ENCODE results near the gene CDK1. TPM values are rescaled to one million over a fixed set of nuclear protein-coding genes. Genes with fewer than 3 reads are reported as not detected.
A peak's percentile ranks its signal among the peaks of the same experiment; 100 is the strongest.

CDK1 gene
- total and polyA plus RNA-seq, 7 experiments from 2014 or later, result 0.15 to 90.7 (median 1.1) TPM

DNA sequence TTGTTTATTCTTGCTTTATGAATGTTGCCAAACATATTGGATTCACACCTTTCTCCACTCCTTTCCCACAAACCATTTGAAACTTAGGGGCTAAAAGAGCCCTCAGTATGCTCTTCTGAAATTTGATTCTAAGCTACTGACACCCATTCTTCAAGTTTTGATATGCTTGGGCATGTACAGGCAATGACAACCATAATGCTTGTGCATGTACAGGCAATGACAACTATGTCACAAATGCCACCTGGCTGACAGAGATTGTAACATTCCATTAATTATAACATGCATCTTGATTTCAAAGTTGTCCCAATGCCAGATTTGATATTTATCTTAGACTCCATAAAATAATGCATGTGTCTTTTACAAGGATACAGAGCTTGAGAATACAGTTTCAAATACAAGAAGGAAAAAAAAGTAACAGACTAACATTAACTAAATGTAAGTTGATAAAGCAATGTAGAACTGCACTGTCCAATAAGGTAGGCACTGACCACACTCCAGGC is 17.5 kb upstream of the CDK1 start:
- H3K4me1 ChIP-seq (ENCODE audit: control insufficient read depth in 2 of 2, insufficient read depth in 2 of 2, low read length in 2 of 2), result no peaks in the 10 kb centered on the region
- ATAC-seq (no peak), DNase-seq (no peak)
- no peak overlapping the region for H3K27ac ChIP-seq (ENCODE audit: low read depth, low read length)
- Mint-ChIP-seq H3K9me3 (peaks cover 0 to 3% (median 0%) of the 10 kb centered on the region in 11 donors), H3K27me3 (peaks cover 8 to 18% (median 9%) of the 10 kb centered on the region in 5 donors), H3K4me1 (peaks cover 0 to 6% (median 0%) of the 10 kb centered on the region in 7 donors), H3K27ac (no peak overlapping the region), H3K36me3 (peaks cover 2 to 6% (median 5%) of the 10 kb centered on the region in 5 donors), H3K4me3 (no peak overlapping the region)
- H3K4me3 ChIP-seq (ENCODE audit: low read length), result no peak overlapping the region
- H3K9me3 ChIP-seq (ENCODE audit: control insufficient read depth in 2 of 3, low read length in 3 of 3), result no peaks in the 10 kb centered on the region
- no peaks in the 10 kb centered on the region for H3K36me3 ChIP-seq (ENCODE audit: control insufficient read depth in 2 of 3, insufficient read depth in 3 of 3, low read length in 3 of 3)
- ChIA-PET CTCF (interaction anchor here (1.1 kb wide), 1 partner anchor 8 kb away, joined by 3 read pairs; no protein-coding TSS in a partner anchor), POLR2A (interaction anchor here (0.6 kb wide), 1 partner anchor 131 kb away, joined by 3 read pairs; no protein-coding TSS in a partner anchor)
- no peaks in the 10 kb centered on the region for H3K27me3 ChIP-seq (ENCODE audit: control insufficient read depth in 2 of 2, insufficient read depth in 2 of 2, low read length in 2 of 2)
- intact Hi-C loops (cut with micrococcal nuclease), result loop anchor here in 1 of 2 donors (10.0 kb wide), 2 partner anchors 526 to 1136 kb away; no protein-coding TSS in a partner anchor

DNA sequence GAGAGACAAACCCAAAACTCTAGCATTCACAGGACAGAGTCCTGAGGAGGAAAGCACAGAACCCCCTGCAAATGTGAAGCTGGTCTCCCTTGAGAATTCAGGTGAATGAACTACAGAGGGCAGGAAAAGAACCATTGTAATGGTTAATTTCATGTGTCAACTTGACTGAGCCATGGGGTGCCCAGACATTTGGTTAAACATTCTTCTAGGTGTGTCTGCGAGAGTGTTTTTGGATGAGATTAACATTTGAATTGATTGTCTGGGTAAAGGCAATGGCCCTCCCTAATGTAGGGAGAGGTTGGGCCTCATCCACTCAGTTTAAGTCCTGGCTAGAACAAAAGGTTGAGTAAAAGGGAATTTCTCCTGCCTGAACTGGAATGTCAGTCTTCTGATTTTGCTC is 15.7 kb upstream of the CDK1 start:
- Mint-ChIP-seq H3K27me3 (peaks cover 0 to 5% (median under 1%) of the 10 kb centered on the region in 5 donors), H3K9me3 (peaks cover 0 to 2% (median 0%) of the 10 kb centered on the region in 11 donors), H3K36me3 (peaks cover 0 to 4% (median 0%) of the 10 kb centered on the region in 5 donors), H3K4me3 (no peak overlapping the region), H3K4me1 (peaks cover 0 to 12% (median 9%) of the 10 kb centered on the region in 7 donors), H3K27ac (no peak overlapping the region)
- H3K4me3 ChIP-seq (ENCODE audit: low read length), result no peak overlapping the region
- ChIA-PET CTCF (no interaction called here), POLR2A (no interaction called here)
- no peaks in the 10 kb centered on the region for H3K9me3 ChIP-seq (ENCODE audit: control insufficient read depth in 2 of 3, low read length in 3 of 3)
- intact Hi-C loops (cut with micrococcal nuclease), result loop anchor here in 1 of 2 donors (10.0 kb wide), 2 partner anchors 528 to 1138 kb away; no protein-coding TSS in a partner anchor
- no peaks in the 10 kb centered on the region for H3K36me3 ChIP-seq (ENCODE audit: control insufficient read depth in 2 of 3, insufficient read depth in 3 of 3, low read length in 3 of 3)
- H3K4me1 ChIP-seq (ENCODE audit: control insufficient read depth in 2 of 2, insufficient read depth in 2 of 2, low read length in 2 of 2), result no peaks in the 10 kb centered on the region
- DNase-seq, result no peak
- no peak for ATAC-seq
- no peaks in the 10 kb centered on the region for H3K27me3 ChIP-seq (ENCODE audit: control insufficient read depth in 2 of 2, insufficient read depth in 2 of 2, low read length in 2 of 2)
- no peak overlapping the region for H3K27ac ChIP-seq (ENCODE audit: low read depth, low read length)

DNA sequence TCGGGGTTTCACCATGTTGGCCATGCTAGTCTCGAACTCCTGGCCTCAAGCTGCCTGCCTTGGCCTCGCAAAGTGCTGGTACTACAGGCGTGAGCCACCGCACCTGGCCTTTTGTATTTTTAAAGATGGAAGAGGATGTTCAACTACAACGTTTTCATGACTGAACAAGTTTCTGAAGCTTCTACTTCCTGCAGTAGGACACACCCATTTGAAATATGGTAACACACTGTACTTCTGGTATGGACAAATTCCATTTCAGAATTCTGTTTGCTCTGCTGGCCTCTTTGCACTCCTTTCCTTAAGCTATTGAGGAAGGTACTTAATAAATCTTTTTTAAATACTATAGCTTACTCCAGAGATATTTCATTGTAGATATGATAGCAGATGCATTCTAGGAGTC is 10.9 kb upstream of the CDK1 start:
- POLR2A ChIA-PET, result interaction anchor here (1.0 kb wide), 1 partner anchor 10 kb away, joined by 3 read pairs; no protein-coding TSS in a partner anchor
- DNase-seq, result no peak
- H3K9me3 ChIP-seq (ENCODE audit: control insufficient read depth in 2 of 3, low read length in 3 of 3), result no peaks in the 10 kb centered on the region
- no peak overlapping the region for H3K27ac ChIP-seq (ENCODE audit: low read depth, low read length)
- H3K27ac Mint-ChIP-seq, result peak overlapping the region in 3 of 9 donors; percentile 36 to 68 (median 63)
- H3K4me3 ChIP-seq (ENCODE audit: low read length), result no peak overlapping the region
- peaks cover 0 to 20% (median 14%) of the 10 kb centered on the region in 7 donors for H3K4me1 Mint-ChIP-seq
- H3K27me3 ChIP-seq (ENCODE audit: control insufficient read depth in 2 of 2, insufficient read depth in 2 of 2, low read length in 2 of 2), result no peaks in the 10 kb centered on the region
- intact Hi-C loops (cut with micrococcal nuclease), result loop anchor here in 1 of 2 donors (2.0 to 10.0 kb wide), 3 partner anchors 533 to 1143 kb away; no protein-coding TSS in a partner anchor
- H3K9me3 Mint-ChIP-seq, result no peaks in the 10 kb centered on the region
- H3K36me3 ChIP-seq (ENCODE audit: control insufficient read depth in 2 of 3, insufficient read depth in 3 of 3, low read length in 3 of 3), result no peaks in the 10 kb centered on the region
- peaks cover 0 to 6% (median 0%) of the 10 kb centered on the region in 5 donors for H3K27me3 Mint-ChIP-seq
- H3K36me3 Mint-ChIP-seq, result peaks cover 0 to 4% (median 0%) of the 10 kb centered on the region in 5 donors
- H3K4me3 Mint-ChIP-seq, result no peak overlapping the region
- no peak for ATAC-seq
- CTCF ChIA-PET, result interaction anchor here (0.5 to 0.8 kb wide), 3 partner anchors 9 to 322 kb away, joined by 3 to 4 read pairs (median 3); no protein-coding TSS in a partner anchor
- H3K4me1 ChIP-seq (ENCODE audit: control insufficient read depth in 2 of 2, insufficient read depth in 2 of 2, low read length in 2 of 2), result no peaks in the 10 kb centered on the region

DNA sequence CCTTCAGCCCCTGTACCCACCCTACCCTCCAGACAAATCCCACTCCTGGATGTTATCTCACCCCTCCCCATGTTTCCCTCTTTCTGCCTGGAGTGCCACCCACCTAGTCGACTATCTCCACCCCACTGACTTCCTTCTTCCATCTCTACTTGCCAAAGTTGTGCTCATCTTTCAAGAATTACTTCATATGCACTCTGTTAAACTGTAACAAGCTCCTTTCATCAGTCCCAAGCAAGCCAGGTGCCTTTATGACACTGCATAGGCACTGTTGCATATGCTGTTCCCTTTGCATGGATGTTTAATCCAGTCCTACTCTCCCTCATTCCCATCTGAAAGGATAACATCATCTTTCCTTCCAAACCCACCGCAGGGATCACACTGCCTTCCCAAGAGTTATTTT is 8.9 kb upstream of the CDK1 start:
- Histone ChIP-seq H3K27ac (ENCODE audit: low read depth, low read length) (no peak overlapping the region), H3K9me3 (ENCODE audit: control insufficient read depth in 2 of 3, low read length in 3 of 3) (no peaks in the 10 kb centered on the region), H3K36me3 (ENCODE audit: control insufficient read depth in 2 of 3, insufficient read depth in 3 of 3, low read length in 3 of 3) (no peaks in the 10 kb centered on the region), H3K27me3 (ENCODE audit: control insufficient read depth in 2 of 2, insufficient read depth in 2 of 2, low read length in 2 of 2) (no peaks in the 10 kb centered on the region), H3K4me1 (ENCODE audit: control insufficient read depth in 2 of 2, insufficient read depth in 2 of 2, low read length in 2 of 2) (no peaks in the 10 kb centered on the region), H3K4me3 (ENCODE audit: low read length) (no peak overlapping the region)
- intact Hi-C loops (cut with micrococcal nuclease), result loop anchor here (1.0 to 10.0 kb wide), 7 partner anchors 9 to 1145 kb away; partner anchors contain the start of gene CDK1 (in 1 of the 2)
- no peak for ATAC-seq
- POLR2A ChIA-PET, result interaction anchor here (0.7 kb wide), 1 partner anchor 748 kb away, joined by 3 read pairs; no protein-coding TSS in a partner anchor
- Mint-ChIP-seq H3K27me3 (peaks cover 0 to 6% (median 0%) of the 10 kb centered on the region in 5 donors), H3K27ac (no peak overlapping the region), H3K9me3 (no peaks in the 10 kb centered on the region), H3K4me1 (peaks cover 0 to 20% (median 14%) of the 10 kb centered on the region in 7 donors), H3K36me3 (peaks cover 0 to 4% (median 0%) of the 10 kb centered on the region in 5 donors), H3K4me3 (no peak overlapping the region)
- CTCF ChIA-PET, result interaction anchor here (0.6 to 1.3 kb wide), 7 partner anchors 9 to 1137 kb away, joined by 3 to 5 read pairs (median 3); partner anchors contain the start of gene CDK1
- DNase-seq, result no peak

DNA sequence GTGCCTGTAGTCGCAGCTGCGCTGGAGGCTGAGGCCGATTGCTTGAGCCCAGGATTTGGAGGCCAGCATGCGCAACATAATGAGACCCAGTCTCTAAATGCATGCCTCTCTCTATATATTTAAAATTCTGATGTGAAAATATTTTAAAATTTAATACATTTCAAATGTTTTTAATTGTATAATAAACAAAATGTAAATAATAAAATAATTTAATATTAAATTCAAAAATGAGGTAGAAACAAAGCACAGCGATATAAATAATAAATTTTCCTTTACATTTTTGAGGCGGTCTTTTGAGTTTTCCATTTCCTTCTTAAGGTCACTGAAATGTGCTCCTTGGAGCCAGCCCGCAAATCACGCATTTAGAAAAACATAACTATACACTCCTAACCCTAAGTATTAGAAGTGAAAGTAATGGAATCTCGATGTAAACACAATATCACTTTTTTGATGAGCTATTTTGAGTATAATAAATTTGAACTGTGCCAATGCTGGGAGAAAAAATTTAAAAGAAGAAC is 523 bp upstream of the CDK1 start:
- no peaks in the 10 kb centered on the region for H3K9me3 ChIP-seq (ENCODE audit: control insufficient read depth in 2 of 3, low read length in 3 of 3)
- H3K36me3 Mint-ChIP-seq, result peaks cover 0 to 9% (median 0%) of the 10 kb centered on the region in 5 donors
- peaks cover 0 to 3% (median 0%) of the 10 kb centered on the region in 5 donors for H3K27me3 Mint-ChIP-seq
- H3K36me3 ChIP-seq (ENCODE audit: control insufficient read depth in 2 of 3, insufficient read depth in 3 of 3, low read length in 3 of 3), result no peaks in the 10 kb centered on the region
- no peaks in the 10 kb centered on the region for H3K9me3 Mint-ChIP-seq
- H3K27me3 ChIP-seq (ENCODE audit: control insufficient read depth in 2 of 2, insufficient read depth in 2 of 2, low read length in 2 of 2), result no peaks in the 10 kb centered on the region
- intact Hi-C loops (cut with micrococcal nuclease), result loop anchor here (1.0 to 10.0 kb wide), 8 partner anchors 8 to 1091 kb away; partner anchors contain the start of gene CCDC6 (in 2 of the 2)
- peaks cover 6 to 35% (median 15%) of the 10 kb centered on the region in 7 donors for H3K4me1 Mint-ChIP-seq
- POLR2A ChIA-PET, result interaction anchor here (1.1 to 1.6 kb wide), 4 partner anchors 10 to 124 kb away, joined by 3 to 6 read pairs (median 4); no protein-coding TSS in a partner anchor
- peak overlapping the region; percentile 1 to 97 (median 80) for H3K27ac Mint-ChIP-seq
- peak overlapping the region; percentile 93 to 98 (median 96) for H3K4me3 Mint-ChIP-seq
- CTCF ChIA-PET, result interaction anchor here (0.9 kb wide), 1 partner anchor 9 kb away, joined by 5 read pairs; no protein-coding TSS in a partner anchor
- H3K27ac ChIP-seq (ENCODE audit: low read depth, low read length), result peak overlapping the region; percentile 55
- H3K4me1 ChIP-seq (ENCODE audit: control insufficient read depth in 2 of 2, insufficient read depth in 2 of 2, low read length in 2 of 2), result no peaks in the 10 kb centered on the region
- DNase-seq (no peak), ATAC-seq (no peak)
- peak overlapping the region; percentile 80 for H3K4me3 ChIP-seq (ENCODE audit: low read length)

DNA sequence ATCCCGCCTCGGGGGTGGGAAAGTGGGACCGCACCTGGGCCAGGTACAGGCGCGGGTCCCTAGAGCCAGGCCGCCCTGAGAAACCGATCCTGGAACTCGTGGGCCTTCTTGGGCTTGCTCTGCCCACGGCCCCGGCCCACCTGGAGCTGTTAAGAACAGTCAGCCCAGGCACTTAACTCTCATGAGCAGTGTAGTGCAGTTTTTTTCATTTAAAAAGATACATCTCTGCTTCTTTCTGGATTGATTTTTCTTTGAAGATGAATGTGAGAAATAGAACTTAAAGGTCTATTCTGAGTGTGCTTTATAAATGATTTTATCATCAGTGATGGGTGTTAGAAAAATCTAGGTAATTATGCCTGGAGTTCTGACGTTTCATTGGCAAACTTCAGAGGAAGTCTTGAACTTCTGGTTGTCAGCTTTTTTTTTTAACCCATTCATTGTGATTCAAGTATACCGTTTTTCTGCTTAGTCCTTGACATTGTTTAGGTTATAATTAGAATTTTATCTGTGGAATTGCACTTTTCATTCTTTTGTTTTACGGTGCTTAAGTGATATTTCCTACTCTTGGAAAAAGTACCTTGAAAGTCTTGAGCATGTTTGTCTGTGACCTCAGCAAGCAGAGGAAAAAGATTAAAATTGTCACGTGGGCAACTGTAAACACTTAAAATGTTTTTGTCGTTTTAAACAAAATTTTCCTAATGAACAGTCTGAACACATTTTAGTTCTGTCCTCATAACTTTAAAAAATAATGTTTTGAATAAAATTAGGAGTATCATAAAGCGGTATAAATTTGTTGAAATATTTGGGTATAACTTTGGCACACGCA is 906 bp downstream of the CDK1 start:
- Histone ChIP-seq H3K4me3 (ENCODE audit: low read length) (peak overlapping the region; percentile 80), H3K27ac (ENCODE audit: low read depth, low read length) (no peak overlapping the region), H3K36me3 (ENCODE audit: control insufficient read depth in 2 of 3, insufficient read depth in 3 of 3, low read length in 3 of 3) (no peaks in the 10 kb centered on the region), H3K4me1 (ENCODE audit: control insufficient read depth in 2 of 2, insufficient read depth in 2 of 2, low read length in 2 of 2) (no peaks in the 10 kb centered on the region), H3K27me3 (ENCODE audit: control insufficient read depth in 2 of 2, insufficient read depth in 2 of 2, low read length in 2 of 2) (no peaks in the 10 kb centered on the region), H3K9me3 (ENCODE audit: control insufficient read depth in 2 of 3, low read length in 3 of 3) (no peaks in the 10 kb centered on the region)
- peak overlapping the region in 1 of 9 donors; percentile 97 for H3K27ac Mint-ChIP-seq
- H3K36me3 Mint-ChIP-seq, result peaks cover 0 to 17% (median 0%) of the 10 kb centered on the region in 5 donors
- ATAC-seq, result no peak
- peaks cover 6 to 47% (median 15%) of the 10 kb centered on the region in 7 donors for H3K4me1 Mint-ChIP-seq
- ChIA-PET POLR2A (interaction anchor here (1.1 to 1.4 kb wide), 2 partner anchors 50 to 126 kb away, joined by 3 to 4 read pairs; no protein-coding TSS in a partner anchor), CTCF (no interaction called here)
- no peaks in the 10 kb centered on the region for H3K9me3 Mint-ChIP-seq
- intact Hi-C loops (cut with micrococcal nuclease), result loop anchor here (1.0 to 10.0 kb wide), 9 partner anchors 8 to 1123 kb away; partner anchors contain the start of gene CCDC6 (in 2 of the 2)
- DNase-seq, result peak in 3 of 9 donors; percentile 4 to 30 (median 28)
- peak overlapping the region; percentile 83 to 98 (median 96) for H3K4me3 Mint-ChIP-seq
- H3K27me3 Mint-ChIP-seq, result peaks cover 0 to 3% (median 0%) of the 10 kb centered on the region in 5 donors

Measured in naive thymus-derived CD4-positive, alpha-beta T cell (primary cell).